ENCODE results near the gene ANTKMT.

ANTKMT gene

GRCh38 chr16:759110-759910, 38.4 kb downstream of the ANTKMT start:
- H3K4me2 ChIP-seq (ENCODE audit: low read depth, low read length, poor library complexity, severe bottlenecking) = no peak overlapping the region
- no peaks in the 10 kb centered on the region for H3K79me2 ChIP-seq (ENCODE audit: insufficient read depth, low read length)
- no peaks in the 10 kb centered on the region for H3K9me2 ChIP-seq (replicated peaks; ENCODE audit: low read depth, low read length)
- no peaks in the 10 kb centered on the region for H3K9me3 ChIP-seq (ENCODE audit: insufficient read depth, low read depth, low read length)
- H2AFZ ChIP-seq (ENCODE audit: low read length) = no peak overlapping the region
- H3K9ac ChIP-seq (ENCODE audit: low read depth, low read length, poor library complexity, severe bottlenecking) = no peak overlapping the region
- TF ChIP-seq CTCF (conservative IDR thresholded peaks at IDR 0.05; ENCODE audit: low read length) (no peak), EZH2phosphoT487 (IDR thresholded peaks at IDR 0.05; ENCODE audit: borderline replicate concordance) (no peak)
- H4K20me1 ChIP-seq (ENCODE audit: insufficient read depth, low read length, poor library complexity, severe bottlenecking) = no peaks in the 10 kb centered on the region
- no peak overlapping the region for H3K4me3 ChIP-seq (ENCODE audit: low read length, poor library complexity, severe bottlenecking)
- no peaks in the 10 kb centered on the region for H3F3A ChIP-seq (ENCODE audit: low read depth)
- H3K36me3 ChIP-seq (ENCODE audit: insufficient read depth, low read length) = no peaks in the 10 kb centered on the region
- H3K4me1 ChIP-seq (ENCODE audit: insufficient read depth, low read length, poor library complexity, severe bottlenecking) = no peaks in the 10 kb centered on the region
- no peaks in the 10 kb centered on the region for H3K27me3 ChIP-seq (ENCODE audit: insufficient read depth, low read length, poor library complexity, severe bottlenecking)

- Histone ChIP-seq H2AFZ (ENCODE audit: low read length) (no peak overlapping the region), H3K9me2 (replicated peaks; ENCODE audit: low read depth, low read length) (no peaks in the 10 kb centered on the region), H3K36me3 (ENCODE audit: insufficient read depth, low read length) (no peaks in the 10 kb centered on the region), H3K4me1 (ENCODE audit: insufficient read depth, low read length, poor library complexity, severe bottlenecking) (no peaks in the 10 kb centered on the region), H4K20me1 (ENCODE audit: insufficient read depth, low read length, poor library complexity, severe bottlenecking) (no peaks in the 10 kb centered on the region), H3K4me2 (ENCODE audit: low read depth, low read length, poor library complexity, severe bottlenecking) (no peak overlapping the region), H3F3A (ENCODE audit: low read depth) (no peaks in the 10 kb centered on the region), H3K9ac (ENCODE audit: low read depth, low read length, poor library complexity, severe bottlenecking) (no peak overlapping the region), H3K27me3 (ENCODE audit: insufficient read depth, low read length, poor library complexity, severe bottlenecking) (no peaks in the 10 kb centered on the region), H3K9me3 (ENCODE audit: insufficient read depth, low read depth, low read length) (no peaks in the 10 kb centered on the region), H3K4me3 (ENCODE audit: low read length, poor library complexity, severe bottlenecking) (no peak overlapping the region), H3K79me2 (ENCODE audit: insufficient read depth, low read length) (no peaks in the 10 kb centered on the region)
- TF ChIP-seq CTCF (conservative IDR thresholded peaks at IDR 0.05; ENCODE audit: low read length) = no peak
- no peak for TF ChIP-seq EZH2phosphoT487 (IDR thresholded peaks at IDR 0.05; ENCODE audit: borderline replicate concordance)
Observed at GRCh38 chr16:760065-760464, 39.1 kb downstream of the ANTKMT start.

GRCh38 chr16:760545-761343, 39.8 kb downstream of the ANTKMT start, which contains the start of gene MSLN:
TSS of gene MSLN (plus strand) at chr16:760734. CDS start at chr16:762681, 1,947 bp downstream.
- no peak within 1 kb of the TSS for H3K4me2 ChIP-seq (ENCODE audit: low read depth, low read length, poor library complexity, severe bottlenecking)
- H3K36me3 ChIP-seq (ENCODE audit: insufficient read depth, low read length) = no peaks in the 10 kb centered on the region
- H3F3A ChIP-seq (ENCODE audit: low read depth) = no peaks in the 10 kb centered on the region
- H3K4me1 ChIP-seq (ENCODE audit: insufficient read depth, low read length, poor library complexity, severe bottlenecking) = no peaks in the 10 kb centered on the region
- H3K79me2 ChIP-seq (ENCODE audit: insufficient read depth, low read length) = no peaks in the 10 kb centered on the region
- H4K20me1 ChIP-seq (ENCODE audit: insufficient read depth, low read length, poor library complexity, severe bottlenecking) = no peaks in the 10 kb centered on the region
- no peak within 1 kb of the TSS for H3K9ac ChIP-seq (ENCODE audit: low read depth, low read length, poor library complexity, severe bottlenecking)
- no peak within 1 kb of the TSS for H3K4me3 ChIP-seq (ENCODE audit: low read length, poor library complexity, severe bottlenecking)
- no peak within 1 kb of the TSS for H2AFZ ChIP-seq (ENCODE audit: low read length)
- H3K9me2 ChIP-seq (replicated peaks; ENCODE audit: low read depth, low read length) = no peaks in the 10 kb centered on the region
- H3K9me3 ChIP-seq (ENCODE audit: insufficient read depth, low read depth, low read length) = no peaks in the 10 kb centered on the region
- H3K27me3 ChIP-seq (ENCODE audit: insufficient read depth, low read length, poor library complexity, severe bottlenecking) = no peaks in the 10 kb centered on the region
- TF ChIP-seq CTCF (conservative IDR thresholded peaks at IDR 0.05; ENCODE audit: low read length) (no peak), EZH2phosphoT487 (IDR thresholded peaks at IDR 0.05; ENCODE audit: borderline replicate concordance) (no peak)
